SU-DHL-6 (cell line): ENCODE results near the gene ISY1.

Source experiments
- H2AFZ ChIP-seq: fragments of 200-600 bp; sonication (generic); 2 replicates; pipeline ENCODE4 v1.6.1; 2014; ENCODE audit warnings: low read depth, mild to moderate bottlenecking, moderate library complexity, mixed read lengths, antibody characterized with exemption, low read length; ENCODE audit not compliant: severe bottlenecking
- H3F3A ChIP-seq: fragments of 200-600 bp; shearing (Covaris generic); 2 replicates; pipeline ENCODE4 v1.6.0; 2016; ENCODE audit warnings: antibody characterized with exemption, mild to moderate bottlenecking; ENCODE audit not compliant: insufficient read depth
- H3K27ac ChIP-seq: fragments of 200-600 bp; sonication (generic); 2 replicates; pipeline ENCODE4 v1.5.1; 2016; ENCODE audit warnings: low read depth, mild to moderate bottlenecking, low read length, moderate library complexity, mixed read lengths
- H3K27me3 ChIP-seq: fragments of 200-600 bp; sonication (generic), shearing (Covaris generic); 2 replicates; pipeline ENCODE4 v1.6.0; 2014; ENCODE audit warnings: mild to moderate bottlenecking, low read length
- H3K36me3 ChIP-seq: fragments of 200-600 bp; sonication (generic); 2 replicates; pipeline ENCODE4 v1.6.1; 2014; ENCODE audit warnings: mild to moderate bottlenecking, low read length, mixed read lengths
- H3K4me2 ChIP-seq: fragments of 300-600, 200-600 bp; shearing (Covaris generic), sonication (generic); 2 replicates; pipeline ENCODE4 v1.6.0; 2014; ENCODE audit warnings: low read length, low read depth, mild to moderate bottlenecking; ENCODE audit not compliant: poor library complexity, severe bottlenecking
- H3K4me3 ChIP-seq: fragments of 200-600 bp; sonication (generic); 2 replicates; pipeline ENCODE4 v1.5.1; 2014; ENCODE audit warnings: antibody characterized with exemption, low read length, mild to moderate bottlenecking, mixed read lengths; ENCODE audit not compliant: insufficient read depth, poor library complexity, severe bottlenecking
- H3K79me2 ChIP-seq: fragments of 200-600 bp; sonication (generic); 2 replicates; pipeline ENCODE4 v1.6.1; 2014; ENCODE audit warnings: mild to moderate bottlenecking, low read length, moderate library complexity; ENCODE audit not compliant: insufficient read depth
- H3K9ac ChIP-seq: fragments of 200-600 bp; sonication (generic); 2 replicates; pipeline ENCODE4 v1.7.0; 2014; ENCODE audit warnings: mild to moderate bottlenecking, low read length
- H3K9me2 ChIP-seq: fragments of 200-600 bp; sonication (generic); replicated peaks from 2 replicates; pipeline ENCODE4 v1.6.1; 2014; ENCODE audit warnings: low read length; ENCODE audit not compliant: insufficient read depth
- H3K9me3 ChIP-seq: fragments of 200-600 bp; sonication (generic); 2 replicates; pipeline ENCODE4 v1.6.1; 2014; ENCODE audit warnings: low read length, mixed read lengths; ENCODE audit not compliant: insufficient read depth
- H4K20me1 ChIP-seq: fragments of 200-600 bp; sonication (generic); 2 replicates; pipeline ENCODE4 v1.6.1; 2014; ENCODE audit warnings: low read depth, mild to moderate bottlenecking, antibody characterized with exemption, low read length, moderate library complexity, mixed read lengths
- CTCF ChIP-seq: fragments of 200-600 bp; sonication (generic); IDR thresholded peaks from one replicate; pipeline ENCODE4 v1.5.1; 2017; ENCODE audit warnings: antibody characterized with exemption, mild to moderate bottlenecking, low read length, moderate library complexity; ENCODE audit not compliant: insufficient read depth, poor library complexity, severe bottlenecking
- EZH2phosphoT487 ChIP-seq: fragments of 200-600 bp; sonication (generic), shearing (Covaris generic); conservative IDR thresholded peaks from 2 replicates; pipeline ENCODE4 v1.6.1; 2018; ENCODE audit warnings: mild to moderate bottlenecking, antibody characterized with exemption, low read length, moderate library complexity, mixed read lengths

ISY1 gene

GRCh38 chr3:129184396-129184657, 23.5 kb upstream of the ISY1 start:
- H3K9ac ChIP-seq = peak overlapping the region; percentile 98
- H4K20me1 ChIP-seq = peaks cover 17% of the 10 kb centered on the region
- TF ChIP-seq CTCF (no peak), EZH2phosphoT487 (no peak)
- no peaks in the 10 kb centered on the region for H3K9me3 ChIP-seq
- peaks cover 11% of the 10 kb centered on the region for H3K36me3 ChIP-seq
- H3K9me2 ChIP-seq = no peaks in the 10 kb centered on the region
- peak overlapping the region; percentile 60 for H3K27ac ChIP-seq
- peak overlapping the region; percentile 90 for H3K4me3 ChIP-seq
- H3K4me2 ChIP-seq = peak overlapping the region; percentile 96
- peak overlapping the region; percentile 76 for H2AFZ ChIP-seq
- peaks cover 53% of the 10 kb centered on the region for H3K79me2 ChIP-seq
- no peaks in the 10 kb centered on the region for H3K27me3 ChIP-seq
- no peaks in the 10 kb centered on the region; the same call in 1 of the 2 replicates for H3F3A ChIP-seq

GRCh38 chr3:129183569-129184395, 22.9 kb upstream of the ISY1 start, which contains the start of gene CNBP:
TSS of gene CNBP (minus strand) at chr3:129183896. CDS start at chr3:129171757, 12,139 bp downstream.
- Histone ChIP-seq H3K9me2 (no peaks in the 10 kb centered on the region), H3K4me3 (peak within 1 kb of the TSS; percentile 90), H3K79me2 (peaks cover 58% of the 10 kb centered on the region), H3K27me3 (no peaks in the 10 kb centered on the region), H3F3A (no peaks in the 10 kb centered on the region; the same call in 1 of the 2 replicates), H3K36me3 (peaks cover 11% of the 10 kb centered on the region), H3K9ac (peak within 1 kb of the TSS; percentile 98), H4K20me1 (peaks cover 21% of the 10 kb centered on the region), H3K4me2 (peak within 1 kb of the TSS; percentile 96), H3K27ac (peak within 1 kb of the TSS; percentile 75), H3K9me3 (no peaks in the 10 kb centered on the region), H2AFZ (peak within 1 kb of the TSS; percentile 76)
- no peak for TF ChIP-seq CTCF
- no peak for TF ChIP-seq EZH2phosphoT487

DNA sequence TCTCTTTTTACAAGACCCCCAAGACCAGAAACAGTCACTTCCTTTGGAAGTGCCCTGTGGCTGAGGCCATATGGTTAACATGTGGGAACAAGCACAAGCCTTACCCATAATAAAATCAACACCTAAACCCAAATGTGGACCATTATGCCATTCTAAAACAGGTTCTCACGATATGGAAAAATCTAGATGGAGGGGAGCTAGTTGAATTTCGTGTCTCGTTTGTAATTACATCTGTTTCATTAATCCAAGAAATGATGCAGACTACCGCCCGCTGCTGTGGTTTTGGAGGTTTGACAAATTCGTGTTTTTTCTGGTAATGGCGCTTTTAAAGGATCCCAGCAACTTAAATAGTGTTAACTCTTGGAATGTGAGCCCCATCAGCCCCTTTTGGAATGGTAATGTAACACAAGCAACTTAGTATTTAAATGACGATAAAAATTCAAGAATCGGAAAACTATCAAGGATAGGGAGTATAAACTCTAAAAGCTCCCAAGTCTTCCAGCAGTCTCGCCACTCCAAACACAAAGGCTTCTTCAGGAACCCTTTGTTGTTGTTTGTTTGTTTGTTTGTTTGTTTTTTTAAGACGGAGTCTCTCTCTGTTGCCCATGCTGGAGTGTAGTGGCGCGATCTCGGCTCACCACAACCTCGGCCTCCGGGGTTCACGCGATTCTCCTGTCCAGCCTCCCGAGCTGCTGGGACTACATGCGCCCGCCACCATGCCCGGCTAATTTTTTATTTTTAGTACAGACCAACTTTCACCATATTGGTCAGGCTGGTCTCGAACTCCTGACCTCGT, 21.7 kb upstream of the ISY1 start:
- Histone ChIP-seq H3K4me2 (peak overlapping the region; percentile 89), H3K9me2 (no peaks in the 10 kb centered on the region), H3K9ac (peak overlapping the region; percentile 98), H3K9me3 (no peaks in the 10 kb centered on the region), H3K79me2 (peaks cover 70% of the 10 kb centered on the region), H3K36me3 (peaks cover 17% of the 10 kb centered on the region), H3K4me3 (peak overlapping the region; percentile 88), H2AFZ (no peak overlapping the region), H3F3A (no peaks in the 10 kb centered on the region; the same call in 1 of the 2 replicates), H4K20me1 (peaks cover 30% of the 10 kb centered on the region), H3K27ac (peak overlapping the region; percentile 75), H3K27me3 (no peaks in the 10 kb centered on the region)
- TF ChIP-seq CTCF = no peak
- TF ChIP-seq EZH2phosphoT487 = no peak
